GM23338 (cell line): Measurements from ENCODE around the gene MAST4.

Source experiments
- JUNB ChIP-seq: IDR thresholded peaks from one replicate; pipeline ENCODE4 v1.6.1; 2016; ENCODE audit warnings: antibody characterized with exemption; ENCODE audit not compliant: unreplicated experiment
- POLR2AphosphoS5 ChIP-seq: IDR thresholded peaks from 2 replicates; pipeline ENCODE4 v1.6.1; 2016; ENCODE audit warnings: antibody characterized with exemption, low read depth
- TF ChIP-seq, protein P1 (sequence below), 2 experiments: fragments of 200-600 bp in 1 of 2; sonication (generic) in 1 of 2; conservative IDR thresholded peaks; 2 replicates each; pipeline versions ENCODE4 v1.5.1 to v1.6.1; 2016 to 2017; ENCODE audit warnings: antibody characterized with exemption in 2 of 2, low read depth in 2 of 2, mild to moderate bottlenecking in 2 of 2, moderate library complexity in 1 of 2

DNA sequence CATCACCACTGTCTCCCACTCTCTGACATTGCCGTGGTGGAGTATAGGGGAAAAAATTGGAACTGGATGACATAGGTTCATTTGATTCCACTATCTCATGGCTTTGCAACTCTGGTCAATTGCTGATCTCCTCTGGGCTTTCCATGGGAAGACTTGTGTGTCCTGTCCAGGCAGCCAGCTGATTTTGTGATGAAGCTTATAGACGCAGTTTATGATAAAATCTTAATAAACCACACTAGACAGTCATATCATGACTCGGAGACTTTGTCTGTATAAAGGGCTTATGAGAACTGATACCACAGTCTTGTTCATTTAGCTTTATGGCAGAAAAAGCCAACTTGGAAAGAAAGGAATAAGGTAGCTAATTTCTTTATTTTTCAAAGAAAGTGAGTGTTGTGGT is 296.5 kb downstream of the MAST4 start:
- TF ChIP-seq POLR2AphosphoS5: no peak
- TF ChIP-seq, protein P1, sequence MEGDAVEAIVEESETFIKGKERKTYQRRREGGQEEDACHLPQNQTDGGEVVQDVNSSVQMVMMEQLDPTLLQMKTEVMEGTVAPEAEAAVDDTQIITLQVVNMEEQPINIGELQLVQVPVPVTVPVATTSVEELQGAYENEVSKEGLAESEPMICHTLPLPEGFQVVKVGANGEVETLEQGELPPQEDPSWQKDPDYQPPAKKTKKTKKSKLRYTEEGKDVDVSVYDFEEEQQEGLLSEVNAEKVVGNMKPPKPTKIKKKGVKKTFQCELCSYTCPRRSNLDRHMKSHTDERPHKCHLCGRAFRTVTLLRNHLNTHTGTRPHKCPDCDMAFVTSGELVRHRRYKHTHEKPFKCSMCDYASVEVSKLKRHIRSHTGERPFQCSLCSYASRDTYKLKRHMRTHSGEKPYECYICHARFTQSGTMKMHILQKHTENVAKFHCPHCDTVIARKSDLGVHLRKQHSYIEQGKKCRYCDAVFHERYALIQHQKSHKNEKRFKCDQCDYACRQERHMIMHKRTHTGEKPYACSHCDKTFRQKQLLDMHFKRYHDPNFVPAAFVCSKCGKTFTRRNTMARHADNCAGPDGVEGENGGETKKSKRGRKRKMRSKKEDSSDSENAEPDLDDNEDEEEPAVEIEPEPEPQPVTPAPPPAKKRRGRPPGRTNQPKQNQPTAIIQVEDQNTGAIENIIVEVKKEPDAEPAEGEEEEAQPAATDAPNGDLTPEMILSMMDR (conservative IDR thresholded peaks at IDR 0.05; ENCODE audit: low read depth in 2 of 2): no peak
- no peak for TF ChIP-seq JUNB
